Spleen (tissue), 7 donors: ENCODE data around the gene SRP54.

Source experiments
- POLR2A ChIP-seq, 3 donors: fragments of 450-650 bp; IDR thresholded peaks; one replicate each; pipeline ENCODE4 v1.5.1; 2017; ENCODE audit warnings: antibody characterized with exemption in 3 of 3, mild to moderate bottlenecking in 1 of 3
- POLR2AphosphoS5 ChIP-seq, 3 donors: sonication (generic); formaldehyde crosslinking; IDR thresholded peaks; one replicate each; pipeline ENCODE4 v1.5.1; 2017; ENCODE audit warnings: antibody characterized with exemption in 3 of 3
- TF ChIP-seq, protein P1 (sequence below), 11 experiments: fragments of 200-600 bp in 7 of 11; fragments of 450-650 bp in 4 of 11; sonication (generic) in 4 of 11; IDR thresholded peaks in 8 of 11; conservative IDR thresholded peaks in 3 of 11; 1 replicate in 7 of 11; 2 replicates in 4 of 11; pipeline versions ENCODE4 v1.4.0 to v1.8.0; 2016 to 2021; ENCODE audit warnings: antibody characterized with exemption in 11 of 11, inconsistent platforms in 4 of 11, mild to moderate bottlenecking in 1 of 11
- donor health status: DM: no; HTN: no; CAD: no; lungs with moderate emphysema.
- donor health status: DM: no; HTN: no; CAD: no.
- donor health status: DM: no; HTN: no; CAD: no.

GRCh38 chr14:34971801-34972200 lies 11.0 kb upstream of the SRP54 start:
- TF ChIP-seq, protein P1, sequence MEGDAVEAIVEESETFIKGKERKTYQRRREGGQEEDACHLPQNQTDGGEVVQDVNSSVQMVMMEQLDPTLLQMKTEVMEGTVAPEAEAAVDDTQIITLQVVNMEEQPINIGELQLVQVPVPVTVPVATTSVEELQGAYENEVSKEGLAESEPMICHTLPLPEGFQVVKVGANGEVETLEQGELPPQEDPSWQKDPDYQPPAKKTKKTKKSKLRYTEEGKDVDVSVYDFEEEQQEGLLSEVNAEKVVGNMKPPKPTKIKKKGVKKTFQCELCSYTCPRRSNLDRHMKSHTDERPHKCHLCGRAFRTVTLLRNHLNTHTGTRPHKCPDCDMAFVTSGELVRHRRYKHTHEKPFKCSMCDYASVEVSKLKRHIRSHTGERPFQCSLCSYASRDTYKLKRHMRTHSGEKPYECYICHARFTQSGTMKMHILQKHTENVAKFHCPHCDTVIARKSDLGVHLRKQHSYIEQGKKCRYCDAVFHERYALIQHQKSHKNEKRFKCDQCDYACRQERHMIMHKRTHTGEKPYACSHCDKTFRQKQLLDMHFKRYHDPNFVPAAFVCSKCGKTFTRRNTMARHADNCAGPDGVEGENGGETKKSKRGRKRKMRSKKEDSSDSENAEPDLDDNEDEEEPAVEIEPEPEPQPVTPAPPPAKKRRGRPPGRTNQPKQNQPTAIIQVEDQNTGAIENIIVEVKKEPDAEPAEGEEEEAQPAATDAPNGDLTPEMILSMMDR (IDR thresholded peaks at IDR 0.05 in 8 of 11, conservative IDR thresholded peaks at IDR 0.05 in 3 of 11): no peak
- TF ChIP-seq POLR2A (IDR thresholded peaks at IDR 0.05) (no peak), POLR2AphosphoS5 (IDR thresholded peaks at IDR 0.05) (no peak)
